Activated CD8-positive, alpha-beta memory T cell treated with anti-CD3 and anti-CD28 coated beads, Interleukin-2, amount 50 U/mL, for 24 hours (primary cell): ENCODE results near the gene TMPRSS13.

Experiments
- DNase-seq: peaks from one replicate; pipeline ENCODE4 v3.0.0-alpha.2; 2020; ENCODE audit errors: extremely low read depth

The TMPRSS13 gene

GRCh38 chr11:117913736-117914397 lies 15.3 kb downstream of the TMPRSS13 start:
- no peak for DNase-seq

- no peak for DNase-seq
Measured at GRCh38 chr11:117912497-117912896, 16.7 kb downstream of the TMPRSS13 start.

GRCh38 chr11:117911694-117912093 lies 17.5 kb downstream of the TMPRSS13 start:
- no peak for DNase-seq

GRCh38 chr11:117910941-117911655 lies 18.1 kb downstream of the TMPRSS13 start:
- no peak for DNase-seq

GRCh38 chr11:117910525-117910924 lies 18.7 kb downstream of the TMPRSS13 start:
- no peak for DNase-seq

- DNase-seq, result no peak
Measured at GRCh38 chr11:117909611-117910382, 19.4 kb downstream of the TMPRSS13 start.

GRCh38 chr11:117908959-117909610 lies 20.1 kb downstream of the TMPRSS13 start:
- no peak for DNase-seq

- no peak for DNase-seq
Measured at GRCh38 chr11:117908109-117908895, 20.9 kb downstream of the TMPRSS13 start.

- peak; percentile 43 for DNase-seq
Measured at GRCh38 chr11:117907276-117908108, 21.7 kb downstream of the TMPRSS13 start.

GRCh38 chr11:117906710-117907109 lies 22.5 kb downstream of the TMPRSS13 start:
- DNase-seq, result no peak

- no peak for DNase-seq
Measured at GRCh38 chr11:117906126-117906525, 23.1 kb downstream of the TMPRSS13 start.

GRCh38 chr11:117905524-117905923 lies 23.7 kb downstream of the TMPRSS13 start:
- DNase-seq, result no peak

- no peak for DNase-seq
Measured at GRCh38 chr11:117903505-117904382, 25.5 kb downstream of the TMPRSS13 start.

- DNase-seq, result no peak
Measured at GRCh38 chr11:117902001-117902845, 27.0 kb downstream of the TMPRSS13 start.

GRCh38 chr11:117901601-117902000 lies 27.6 kb downstream of the TMPRSS13 start:
- no peak for DNase-seq

- no peak for DNase-seq
Measured at GRCh38 chr11:117900720-117901440, 28.3 kb downstream of the TMPRSS13 start.

GRCh38 chr11:117900121-117900648 lies 29.0 kb downstream of the TMPRSS13 start:
- no peak for DNase-seq

GRCh38 chr11:117898059-117898458 lies 31.1 kb downstream of the TMPRSS13 start:
- no peak for DNase-seq
